Caki2 (cell line): ENCODE measurements around the gene RGS9. TPM values are rescaled to one million over a fixed set of nuclear protein-coding genes. Genes with fewer than 3 reads are reported as not detected.
"Not testable (repeated sequence)": the region's sequence is repeated elsewhere in the genome, so short reads cannot be mapped to it uniquely, and the experiment has no call there.

Source experiments
- DNase-seq: peaks from one replicate; pipeline ENCODE4 v3.0.0-alpha.2; 2015; ENCODE audit warnings: low read depth
- in situ Hi-C: cut with HindIII; loops from 2 replicates; pipeline ENCODE4 v1.10.0; 2016; ENCODE audit warnings: low sequenced_read_pairs, low pct_unique_long_range_greater_than_20kb, mixed read lengths
- total RNA-seq: library from RNA; depleted of rRNA; stranded (reverse); fragments of >200 nt; shearing (Covaris generic); gene quantifications from 2 replicates; pipeline ENCODE4 v1.2.3, GENCODE V29; 2014; ENCODE audit warnings: low replicate concordance; rRNA removed

The RGS9 gene
- 38.8 and 46.4 TPM in 2 replicates for total RNA-seq

- in situ Hi-C loops: no loop called here
- DNase-seq: peak; percentile 91
Observed at GRCh38 chr17:65137021-65137939, at the start of gene RGS9. Gene RGS9, plus strand, starts transcription at chr17:65137370. Its CDS starts 171 bp downstream, at chr17:65137541.

GRCh38 chr17:65088621-65089360 lies 48.4 kb upstream of the RGS9 start:
- in situ Hi-C loops: no loop called here
- DNase-seq: no peak

- in situ Hi-C loops: no loop called here
- peak; percentile 90 for DNase-seq
Observed at GRCh38 chr17:65092262-65092661, 44.9 kb upstream of the RGS9 start.

GRCh38 chr17:65092721-65093356 lies 44.3 kb upstream of the RGS9 start:
- in situ Hi-C loops, DNase-seq: not testable (repeated sequence)

- in situ Hi-C loops: no loop called here
Observed at GRCh38 chr17:65093930-65094329, 43.2 kb upstream of the RGS9 start.

GRCh38 chr17:65095465-65095864 lies 41.7 kb upstream of the RGS9 start:
- in situ Hi-C loops: no loop called here
- DNase-seq: no peak

More at GRCh38 chr17:65093930-65094329, 43.2 kb upstream of the RGS9 start:
- no peak for DNase-seq

GRCh38 chr17:65096382-65096781 lies 40.8 kb upstream of the RGS9 start:
- in situ Hi-C loops: not testable (repeated sequence)

GRCh38 chr17:65097110-65097509 lies 40.1 kb upstream of the RGS9 start:
- peak; percentile 51 for DNase-seq
- in situ Hi-C loops: no loop called here

More at GRCh38 chr17:65096382-65096781, 40.8 kb upstream of the RGS9 start:
- not testable (repeated sequence) for DNase-seq

GRCh38 chr17:65099475-65099874 lies 37.7 kb upstream of the RGS9 start:
- DNase-seq: no peak
- in situ Hi-C loops: no loop called here

GRCh38 chr17:65099941-65100315 lies 37.2 kb upstream of the RGS9 start:
- DNase-seq: peak; percentile 93
- in situ Hi-C loops: no loop called here

- in situ Hi-C loops: no loop called here
- no peak for DNase-seq
Observed at GRCh38 chr17:65100316-65101140, 36.6 kb upstream of the RGS9 start.

GRCh38 chr17:65101371-65101770 lies 35.8 kb upstream of the RGS9 start:
- no peak for DNase-seq
- in situ Hi-C loops: no loop called here

- no peak for DNase-seq
- in situ Hi-C loops: no loop called here
Observed at GRCh38 chr17:65102235-65102634, 34.9 kb upstream of the RGS9 start.

- no peak for DNase-seq
- in situ Hi-C loops: no loop called here
Observed at GRCh38 chr17:65102788-65103187, 34.4 kb upstream of the RGS9 start.

GRCh38 chr17:65103431-65103830 lies 33.7 kb upstream of the RGS9 start:
- in situ Hi-C loops: no loop called here
- DNase-seq: no peak

- DNase-seq: no peak
- in situ Hi-C loops: no loop called here
Observed at GRCh38 chr17:65103896-65104295, 33.3 kb upstream of the RGS9 start.

GRCh38 chr17:65104541-65104940 lies 32.6 kb upstream of the RGS9 start:
- DNase-seq: no peak
- in situ Hi-C loops: no loop called here

- DNase-seq: no peak
- in situ Hi-C loops: no loop called here
Observed at GRCh38 chr17:65104973-65105372, 32.2 kb upstream of the RGS9 start.
